Loucy (cell line): Measurements from ENCODE around the gene EVA1B.

Experiments
- CTCF ChIP-seq: fragments of 200-600 bp; sonication (generic); conservative IDR thresholded peaks from 2 replicates; pipeline ENCODE4 v1.5.1; 2014; ENCODE audit warnings: mild to moderate bottlenecking, antibody characterized with exemption, low read length
- EZH2phosphoT487 ChIP-seq: fragments of 200-600 bp; IDR thresholded peaks from 2 replicates; pipeline ENCODE4 v1.6.1; 2018; ENCODE audit warnings: antibody characterized with exemption, mild to moderate bottlenecking, moderate library complexity, borderline replicate concordance

- TF ChIP-seq CTCF = no peak
- no peak for TF ChIP-seq EZH2phosphoT487
Measured at GRCh38 chr1:36352125-36352909, 28.9 kb upstream of the EVA1B start.
